T-helper 17 cell (primary cell): ENCODE results near the gene PAGE5. TPM values are rescaled to one million over a fixed set of nuclear protein-coding genes. Genes with fewer than 3 reads are reported as not detected.

Experiments used
- ATAC-seq: fragments of 150-1000 bp; cut with Tn5 transposase; 2 replicates; pipeline ENCODE4 v1.10.0; 2021; ENCODE audit warnings: mild to moderate bottlenecking, moderate library complexity
- DNase-seq, 3 donors: peaks; one replicate each; pipeline versions ENCODE4 v3.0.0 to v3.0.0-alpha.2; 2020 to 2021
- H3K9me3 ChIP-seq: one replicate; pipeline ENCODE4 v1.7.0; 2013; ENCODE audit warnings: low read length, mild to moderate bottlenecking; ENCODE audit not compliant: control insufficient read depth, poor library complexity, severe bottlenecking
- H3K27ac Mint-ChIP-seq: one replicate; pipeline ENCODE4 v1.8.0; 2022; ENCODE audit warnings: mild to moderate bottlenecking, moderate library complexity, mixed read lengths
- H3K27me3 Mint-ChIP-seq: one replicate; pipeline ENCODE4 v1.8.0; 2022; ENCODE audit warnings: mixed read lengths
- H3K36me3 Mint-ChIP-seq: one replicate; pipeline ENCODE4 v1.8.0; 2022; ENCODE audit warnings: low read depth, mixed read lengths
- H3K4me1 Mint-ChIP-seq: one replicate; pipeline ENCODE4 v1.8.0; 2022; ENCODE audit warnings: mild to moderate bottlenecking, mixed read lengths
- H3K4me3 Mint-ChIP-seq: one replicate; pipeline ENCODE4 v1.8.0; 2022; ENCODE audit warnings: mild to moderate bottlenecking, moderate library complexity, mixed read lengths
- total RNA-seq, 4 donors: library from RNA in 2 of 4; stranded (reverse) in 2 of 4; gene quantifications; one replicate each; pipeline ENCODE4 v1.2.3 and lab custom pipeline; 2022 to 2026

The PAGE5 gene, protein sequence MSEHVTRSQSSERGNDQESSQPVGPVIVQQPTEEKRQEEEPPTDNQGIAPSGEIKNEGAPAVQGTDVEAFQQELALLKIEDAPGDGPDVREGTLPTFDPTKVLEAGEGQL
- total RNA-seq (under 1 TPM; 0.60 to 0.94 TPM), total RNA-seq (lab: John Stamatoyannopoulos, UW) (0.58 to 1.8 reads per million in 2 donors)

DNA sequence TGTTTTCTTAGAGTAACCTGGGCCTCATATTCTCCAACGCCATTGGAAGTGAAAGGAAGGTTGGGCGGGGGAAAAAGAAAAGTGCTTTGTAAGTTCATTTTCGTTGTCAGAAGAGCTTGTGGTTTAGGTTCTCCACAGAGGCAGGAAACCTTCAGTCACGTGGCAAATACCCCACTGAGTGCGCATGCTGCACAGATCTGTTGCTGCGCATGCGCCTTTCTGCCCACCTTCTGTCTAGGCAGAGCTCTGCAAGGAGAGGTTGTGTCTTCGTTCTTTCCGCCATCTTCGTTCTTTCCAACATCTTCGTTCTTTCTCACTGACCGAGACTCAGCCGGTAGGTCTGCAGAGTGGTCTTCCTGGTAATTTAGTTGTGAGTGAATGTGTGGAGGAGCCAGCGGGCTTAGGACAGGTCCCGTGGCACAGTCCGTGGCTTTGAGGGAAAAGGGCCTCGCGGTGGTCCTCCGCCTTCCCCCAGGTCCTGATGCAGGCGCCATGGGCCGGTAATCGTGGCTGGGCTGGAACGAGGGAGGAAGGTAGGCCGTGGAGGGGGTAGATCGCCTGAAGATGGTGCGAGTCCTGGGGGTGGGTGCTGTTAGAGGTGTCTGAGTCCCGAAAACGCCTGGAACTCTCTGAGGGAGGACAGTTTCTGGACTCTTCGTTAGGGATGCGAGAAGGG, at the start of gene PAGE5:
Gene PAGE5 (plus strand): TSS at position 228 of the 676 bp plus-strand sequence. CDS start 1,037 bp downstream, outside the sequence.
- Mint-ChIP-seq H3K4me3 (no peak within 1 kb of the TSS), H3K27ac (no peak within 1 kb of the TSS), H3K4me1 (no peaks in the 10 kb centered on the region), H3K36me3 (no peaks in the 10 kb centered on the region), H3K27me3 (peaks cover 5% of the 10 kb centered on the region)
- H3K9me3 ChIP-seq: no peaks in the 10 kb centered on the region
- ATAC-seq (no peak), DNase-seq (no peak)

DNA sequence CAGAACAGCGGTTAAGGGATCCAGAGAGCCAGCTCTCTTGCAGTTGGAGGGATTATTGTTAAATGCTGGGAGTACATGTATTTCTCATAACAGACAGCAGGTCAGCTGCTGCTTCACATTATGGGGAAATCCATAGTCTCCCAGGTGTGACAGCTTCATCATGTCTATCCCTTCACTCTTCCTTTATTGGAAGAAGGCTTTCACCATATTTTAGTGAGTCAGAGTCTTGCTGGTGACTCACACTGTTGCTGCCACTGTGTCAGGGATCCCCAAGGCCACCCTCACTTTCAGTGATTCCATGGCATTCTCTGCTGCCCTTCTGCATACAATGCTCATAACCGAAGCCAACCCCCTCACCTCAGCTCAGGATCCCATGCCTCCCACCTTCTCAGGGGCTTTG, 32.9 kb upstream of the PAGE5 start:
- ATAC-seq: no peak
- H3K27me3 Mint-ChIP-seq: no peaks in the 10 kb centered on the region
- no peaks in the 10 kb centered on the region for H3K36me3 Mint-ChIP-seq
- DNase-seq: no peak
- no peak overlapping the region for H3K27ac Mint-ChIP-seq
- peaks cover 2% of the 10 kb centered on the region for H3K9me3 ChIP-seq
- H3K4me1 Mint-ChIP-seq: peaks cover 3% of the 10 kb centered on the region
- no peak overlapping the region for H3K4me3 Mint-ChIP-seq

DNA sequence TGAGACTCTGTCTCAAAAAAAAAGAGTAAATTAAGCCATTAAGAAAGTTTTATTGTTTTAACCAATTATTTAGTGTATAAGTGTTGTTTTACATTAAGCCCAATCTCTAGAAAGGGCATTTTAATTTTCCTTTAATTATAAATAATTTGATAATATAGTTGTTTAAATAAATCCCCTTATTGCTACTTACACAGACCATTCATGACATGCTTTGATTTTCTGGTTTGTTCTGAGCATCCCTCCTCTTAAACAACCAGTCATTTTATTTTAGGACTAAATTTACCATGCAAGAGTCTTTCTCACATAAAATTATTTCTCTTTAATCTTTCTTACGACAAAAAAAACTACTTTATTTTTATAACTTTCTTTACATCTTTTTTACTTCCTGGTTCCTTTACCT, 23.5 kb upstream of the PAGE5 start:
- Mint-ChIP-seq H3K27me3 (no peaks in the 10 kb centered on the region), H3K4me3 (no peak overlapping the region), H3K36me3 (no peaks in the 10 kb centered on the region), H3K4me1 (no peaks in the 10 kb centered on the region), H3K27ac (no peak overlapping the region)
- H3K9me3 ChIP-seq: peaks cover 3% of the 10 kb centered on the region
- no peak for DNase-seq
- no peak for ATAC-seq

DNA sequence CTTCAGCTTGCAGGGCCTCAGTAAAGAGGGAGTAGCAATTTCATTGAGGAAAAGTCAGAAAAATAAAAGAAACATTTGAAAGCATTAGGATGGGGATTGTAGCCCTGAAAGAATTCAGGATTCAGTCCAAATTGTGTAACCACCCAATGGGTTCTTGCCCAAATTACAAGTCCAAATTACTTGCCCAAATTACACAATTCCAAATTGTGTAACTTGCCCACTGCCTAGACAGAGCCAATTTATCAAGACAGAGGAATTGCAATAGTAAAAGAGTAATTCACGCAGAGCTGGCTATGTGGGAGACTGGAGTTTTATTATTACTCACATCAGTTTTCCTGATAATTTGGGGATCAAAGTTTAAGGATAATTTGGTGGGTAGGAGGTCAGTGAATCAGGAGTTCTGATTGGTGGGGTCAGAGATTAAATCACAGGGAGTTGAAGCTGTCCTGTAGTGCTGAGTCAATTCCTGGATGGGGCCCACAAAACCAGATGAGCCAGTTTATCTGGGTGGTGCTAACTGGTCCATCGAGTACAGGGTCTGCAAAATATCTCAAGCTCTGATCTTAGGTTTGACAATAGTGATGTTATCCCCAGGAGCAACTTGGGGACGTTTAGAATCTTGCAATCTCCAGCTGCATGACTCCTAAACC, 18.1 kb upstream of the PAGE5 start:
- H3K4me1 Mint-ChIP-seq: no peaks in the 10 kb centered on the region
- no peaks in the 10 kb centered on the region for H3K27me3 Mint-ChIP-seq
- ATAC-seq: no peak

DNA sequence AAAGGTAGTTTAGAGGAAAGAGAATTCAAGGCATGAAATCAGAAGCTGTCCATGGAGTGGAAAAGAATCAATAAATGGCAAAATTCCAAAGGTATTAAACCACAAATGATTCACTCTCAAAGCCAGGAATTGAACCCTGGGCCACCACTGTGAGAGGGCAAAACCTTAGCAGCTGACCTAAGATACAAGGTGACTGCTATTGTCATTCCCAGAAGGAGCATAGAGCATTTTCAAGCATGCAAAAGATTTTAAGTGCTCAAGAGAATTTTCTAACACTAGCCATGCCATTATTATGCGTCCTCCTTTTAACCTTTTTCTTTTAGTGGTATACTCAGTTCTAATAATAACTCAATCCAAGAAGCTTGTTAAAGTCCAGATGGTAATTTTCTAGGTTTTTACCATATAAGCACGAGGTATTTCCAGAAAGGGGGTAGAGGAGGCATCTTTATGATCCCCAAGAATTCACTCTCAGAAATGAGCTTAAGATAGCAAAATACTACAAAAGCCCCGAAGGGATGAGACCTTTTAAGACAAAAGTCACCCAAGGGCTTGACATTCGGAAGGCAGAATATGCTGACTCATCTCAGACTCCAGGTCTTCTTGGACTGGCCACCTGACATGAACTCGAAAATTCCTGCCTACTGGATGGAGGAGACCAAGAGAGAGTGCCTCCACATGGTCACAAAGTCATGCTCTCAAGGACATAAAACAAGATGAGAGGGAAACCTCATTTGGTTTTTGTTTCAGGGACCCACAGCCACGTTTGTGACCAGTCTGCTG, 13.8 kb upstream of the PAGE5 start:
- H3K9me3 ChIP-seq: no peaks in the 10 kb centered on the region
- Mint-ChIP-seq H3K27me3 (no peaks in the 10 kb centered on the region), H3K27ac (no peak overlapping the region), H3K36me3 (no peaks in the 10 kb centered on the region), H3K4me1 (no peaks in the 10 kb centered on the region), H3K4me3 (no peak overlapping the region)
- DNase-seq: no peak
- no peak for ATAC-seq

More for the DNA sequence above, 18.1 kb upstream of the PAGE5 start:
- DNase-seq: no peak
- no peak overlapping the region for H3K4me3 Mint-ChIP-seq
- H3K9me3 ChIP-seq: no peaks in the 10 kb centered on the region
- no peaks in the 10 kb centered on the region for H3K36me3 Mint-ChIP-seq
- no peak overlapping the region for H3K27ac Mint-ChIP-seq

DNA sequence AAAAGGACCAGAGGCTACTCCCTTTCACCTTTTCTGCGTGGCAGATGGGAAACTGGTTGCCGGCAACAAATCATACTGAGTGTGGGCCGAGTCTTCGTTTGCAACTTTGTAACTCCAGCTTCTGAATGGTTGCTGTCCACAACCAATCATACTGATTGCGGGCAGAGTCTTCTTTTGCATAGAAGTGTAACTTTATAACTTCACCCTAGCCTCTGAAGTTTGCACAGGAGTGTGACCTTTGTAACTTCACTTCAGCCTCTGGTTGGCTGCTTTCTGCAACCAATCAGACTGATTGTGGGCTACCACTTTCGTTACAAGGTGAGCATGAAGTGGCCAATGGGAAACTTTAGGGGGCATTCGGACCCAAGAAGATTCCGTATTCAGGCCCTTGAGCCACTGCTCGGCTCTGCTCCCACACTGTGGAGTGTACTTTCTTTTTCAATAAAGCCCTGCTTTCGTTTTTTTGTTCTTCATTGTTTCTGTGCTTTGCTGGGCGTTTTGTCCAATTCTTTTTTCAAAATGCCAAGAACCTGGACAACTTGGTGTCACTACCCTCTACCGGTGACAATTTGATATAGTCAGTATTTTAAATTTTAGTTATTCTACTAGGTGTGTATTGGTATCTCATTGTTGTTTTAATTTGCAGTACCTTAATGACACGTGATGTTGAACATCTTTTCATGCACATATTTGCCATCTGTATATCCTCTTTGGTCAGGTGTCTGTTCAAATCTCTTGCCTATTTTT, 9.0 kb upstream of the PAGE5 start:
- no peak for ATAC-seq
- no peak overlapping the region for H3K27ac Mint-ChIP-seq

DNA sequence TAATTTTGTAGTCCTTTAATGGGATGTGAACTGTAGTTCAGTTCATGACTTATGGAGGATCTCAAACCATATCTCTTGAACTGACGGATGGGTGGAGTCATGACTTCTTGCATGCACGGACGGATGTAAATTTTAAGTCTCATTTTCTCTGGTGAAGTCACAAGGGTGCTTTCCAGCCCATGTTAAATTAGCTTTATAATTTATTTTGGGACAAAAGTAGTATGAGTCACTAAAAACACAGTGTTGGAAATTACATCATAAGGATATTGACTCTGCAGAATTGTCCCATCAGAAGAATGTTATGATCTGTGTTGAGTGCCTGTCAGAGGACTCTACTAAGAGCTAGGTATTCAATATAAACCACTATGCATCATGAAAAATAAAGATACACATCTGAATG, 6.8 kb upstream of the PAGE5 start:
- H3K36me3 Mint-ChIP-seq: no peaks in the 10 kb centered on the region
- no peak overlapping the region for H3K4me3 Mint-ChIP-seq
- DNase-seq: no peak
- no peaks in the 10 kb centered on the region for H3K9me3 ChIP-seq
- no peaks in the 10 kb centered on the region for H3K27me3 Mint-ChIP-seq
- no peak overlapping the region for H3K27ac Mint-ChIP-seq
- ATAC-seq: no peak
- H3K4me1 Mint-ChIP-seq: no peaks in the 10 kb centered on the region

More for the DNA sequence above, 9.0 kb upstream of the PAGE5 start:
- no peaks in the 10 kb centered on the region for H3K9me3 ChIP-seq
- H3K4me1 Mint-ChIP-seq: no peaks in the 10 kb centered on the region
- H3K4me3 Mint-ChIP-seq: no peak overlapping the region
- no peaks in the 10 kb centered on the region for H3K36me3 Mint-ChIP-seq
- no peak for DNase-seq
- no peaks in the 10 kb centered on the region for H3K27me3 Mint-ChIP-seq

DNA sequence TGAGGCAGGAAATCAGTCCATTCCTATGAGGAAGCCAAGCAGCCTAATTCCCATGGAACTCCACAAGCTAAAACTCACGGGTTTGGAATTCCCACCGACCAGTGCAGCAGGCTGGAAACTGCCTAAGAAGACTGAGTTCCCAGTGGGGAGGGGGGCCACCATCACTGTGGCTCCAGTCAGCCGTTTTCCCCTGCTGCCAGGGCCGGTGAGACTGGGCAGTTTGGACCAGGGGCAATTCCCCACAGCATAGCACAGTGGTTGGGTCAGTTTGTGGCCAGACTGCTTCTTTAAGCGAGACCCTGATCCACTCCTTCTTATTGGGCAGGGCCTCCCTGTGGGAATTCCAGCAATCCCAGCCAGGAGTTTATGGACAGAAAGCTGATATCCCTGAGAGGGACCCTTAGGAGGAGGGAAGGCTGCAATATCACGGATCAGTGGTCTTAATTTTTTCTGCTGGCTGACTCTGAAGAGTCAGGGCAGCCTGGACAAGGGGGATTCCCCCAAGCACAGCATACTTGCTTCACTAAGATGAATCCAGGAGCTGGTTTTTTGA, 20.7 kb downstream of the PAGE5 start:
- Mint-ChIP-seq H3K27me3 (peaks cover 5% of the 10 kb centered on the region), H3K27ac (no peak overlapping the region), H3K36me3 (no peaks in the 10 kb centered on the region), H3K4me1 (no peaks in the 10 kb centered on the region), H3K4me3 (peak overlapping the region; percentile 7)
- H3K9me3 ChIP-seq: no peaks in the 10 kb centered on the region
- DNase-seq: no peak
- ATAC-seq: no peak

DNA sequence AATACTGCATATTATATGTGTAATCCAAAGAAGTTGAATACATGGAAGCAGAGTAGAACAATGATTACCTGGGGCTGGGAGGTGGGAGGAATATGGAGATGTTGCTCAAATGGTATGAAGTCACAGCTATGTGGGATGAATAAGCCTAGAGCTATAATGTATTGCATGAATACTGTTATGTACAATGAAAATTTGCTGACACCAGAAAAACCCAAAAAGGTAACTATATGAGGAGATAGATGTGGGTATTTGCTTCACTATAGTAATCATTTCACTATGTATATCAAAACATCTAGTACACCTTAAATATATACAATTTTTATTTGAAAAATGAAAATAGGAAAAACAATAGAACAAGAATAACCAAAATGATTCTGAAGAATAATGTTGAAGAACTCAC, 33.4 kb downstream of the PAGE5 start:
- no peaks in the 10 kb centered on the region for H3K4me1 Mint-ChIP-seq
- H3K27me3 Mint-ChIP-seq: no peaks in the 10 kb centered on the region
- H3K27ac Mint-ChIP-seq: no peak overlapping the region

DNA sequence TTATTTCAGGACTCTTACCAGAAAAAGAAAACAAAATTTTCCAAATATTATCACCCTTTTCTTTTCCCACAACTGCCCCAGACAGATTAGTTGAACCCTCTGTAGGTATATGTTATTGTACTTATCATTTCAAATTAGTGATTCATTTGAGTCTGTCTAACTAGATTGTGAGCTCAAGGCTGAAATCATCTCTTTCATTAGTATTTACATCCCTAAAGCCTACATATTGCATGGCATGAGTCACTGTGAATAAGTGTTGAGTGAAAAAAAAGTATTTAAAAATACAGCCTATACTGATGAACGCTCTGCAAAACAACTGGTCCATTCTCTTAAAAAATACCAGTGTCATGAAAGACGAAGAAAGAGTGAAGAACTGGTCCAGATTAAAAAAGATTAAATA, 40.7 kb downstream of the PAGE5 start:
- Mint-ChIP-seq H3K27ac (no peak overlapping the region), H3K27me3 (no peaks in the 10 kb centered on the region), H3K4me3 (no peak overlapping the region), H3K36me3 (no peaks in the 10 kb centered on the region), H3K4me1 (no peaks in the 10 kb centered on the region)
- DNase-seq: no peak
- ATAC-seq: no peak
- no peaks in the 10 kb centered on the region for H3K9me3 ChIP-seq

More for the DNA sequence above, 33.4 kb downstream of the PAGE5 start:
- no peaks in the 10 kb centered on the region for H3K9me3 ChIP-seq
- ATAC-seq (no peak), DNase-seq (no peak)
- Mint-ChIP-seq H3K4me3 (no peak overlapping the region), H3K36me3 (peaks cover 3% of the 10 kb centered on the region)

DNA sequence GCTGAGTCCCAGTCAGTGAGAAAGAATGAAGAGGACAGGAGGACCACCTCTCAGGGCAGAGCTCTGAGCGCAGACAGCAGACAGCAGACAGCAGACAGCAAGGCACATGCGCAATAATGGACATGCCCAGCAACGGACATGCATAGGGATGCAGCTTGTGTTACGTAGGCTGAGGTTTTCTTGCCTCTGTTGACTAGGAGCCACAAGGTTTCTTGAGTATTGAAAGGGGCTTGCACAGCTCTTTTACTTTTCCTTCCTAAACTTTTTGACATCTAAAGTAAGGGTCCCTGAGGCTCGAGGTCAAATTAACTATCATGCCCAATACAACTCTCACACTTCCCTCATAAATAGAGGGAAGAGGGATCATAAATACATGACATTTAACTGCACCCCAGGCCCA, 44.7 kb downstream of the PAGE5 start, which contains the start of gene PAGE3:
Gene PAGE3 (minus strand): TSS at position 101 of the 400 bp plus-strand sequence. CDS start 1,013 bp downstream, outside the sequence.
- no peaks in the 10 kb centered on the region for H3K4me1 Mint-ChIP-seq
- no peaks in the 10 kb centered on the region for H3K36me3 Mint-ChIP-seq
- DNase-seq (no peak), ATAC-seq (no peak)
- H3K4me3 Mint-ChIP-seq: no peak within 1 kb of the TSS
- H3K27me3 Mint-ChIP-seq: no peaks in the 10 kb centered on the region
- H3K9me3 ChIP-seq: no peaks in the 10 kb centered on the region
- H3K27ac Mint-ChIP-seq: no peak within 1 kb of the TSS
